AG09309 (cell line): ENCODE data around the gene CCNY.

Source experiments
- DNase-seq: peaks from one replicate; pipeline ENCODE4 v3.0.0-alpha.2; 2010; ENCODE audit warnings: low read depth
- H3K4me3 ChIP-seq: 2 replicates; pipeline ENCODE4 v1.5.1; 2011; ENCODE audit warnings: mild to moderate bottlenecking, low read depth, low read length, moderate library complexity; ENCODE audit not compliant: control insufficient read depth
- TF ChIP-seq, protein P1 (sequence below): IDR thresholded peaks from 2 replicates; pipeline ENCODE4 v1.5.1; 2011; ENCODE audit warnings: mild to moderate bottlenecking, low read depth, low read length, inconsistent platforms; ENCODE audit not compliant: insufficient read depth, control insufficient read depth; ENCODE audit errors: missing control alignments

Gene CCNY

DNA sequence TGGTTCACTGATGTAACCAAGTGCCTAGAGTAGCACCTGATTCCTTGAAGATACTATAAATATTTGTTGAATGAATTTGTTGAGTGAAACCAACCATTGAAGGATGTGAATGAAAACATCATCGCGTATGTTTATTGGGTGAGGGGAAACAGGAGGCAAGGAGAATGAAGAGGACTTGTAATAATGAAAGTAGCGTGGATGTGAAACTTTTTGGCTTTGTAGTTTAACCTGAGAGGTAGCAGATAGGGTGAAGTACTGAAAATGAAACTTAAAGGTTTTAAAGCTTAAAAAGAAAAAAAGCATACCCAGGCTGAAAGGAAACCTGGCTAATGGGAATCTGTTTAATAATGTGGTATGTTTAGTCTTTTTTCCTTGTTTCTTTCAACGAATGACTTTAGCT, 5.2 kb downstream of the CCNY start:
- no peak for DNase-seq
- H3K4me3 ChIP-seq: no peak overlapping the region
- TF ChIP-seq, protein P1, sequence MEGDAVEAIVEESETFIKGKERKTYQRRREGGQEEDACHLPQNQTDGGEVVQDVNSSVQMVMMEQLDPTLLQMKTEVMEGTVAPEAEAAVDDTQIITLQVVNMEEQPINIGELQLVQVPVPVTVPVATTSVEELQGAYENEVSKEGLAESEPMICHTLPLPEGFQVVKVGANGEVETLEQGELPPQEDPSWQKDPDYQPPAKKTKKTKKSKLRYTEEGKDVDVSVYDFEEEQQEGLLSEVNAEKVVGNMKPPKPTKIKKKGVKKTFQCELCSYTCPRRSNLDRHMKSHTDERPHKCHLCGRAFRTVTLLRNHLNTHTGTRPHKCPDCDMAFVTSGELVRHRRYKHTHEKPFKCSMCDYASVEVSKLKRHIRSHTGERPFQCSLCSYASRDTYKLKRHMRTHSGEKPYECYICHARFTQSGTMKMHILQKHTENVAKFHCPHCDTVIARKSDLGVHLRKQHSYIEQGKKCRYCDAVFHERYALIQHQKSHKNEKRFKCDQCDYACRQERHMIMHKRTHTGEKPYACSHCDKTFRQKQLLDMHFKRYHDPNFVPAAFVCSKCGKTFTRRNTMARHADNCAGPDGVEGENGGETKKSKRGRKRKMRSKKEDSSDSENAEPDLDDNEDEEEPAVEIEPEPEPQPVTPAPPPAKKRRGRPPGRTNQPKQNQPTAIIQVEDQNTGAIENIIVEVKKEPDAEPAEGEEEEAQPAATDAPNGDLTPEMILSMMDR: no peak

DNA sequence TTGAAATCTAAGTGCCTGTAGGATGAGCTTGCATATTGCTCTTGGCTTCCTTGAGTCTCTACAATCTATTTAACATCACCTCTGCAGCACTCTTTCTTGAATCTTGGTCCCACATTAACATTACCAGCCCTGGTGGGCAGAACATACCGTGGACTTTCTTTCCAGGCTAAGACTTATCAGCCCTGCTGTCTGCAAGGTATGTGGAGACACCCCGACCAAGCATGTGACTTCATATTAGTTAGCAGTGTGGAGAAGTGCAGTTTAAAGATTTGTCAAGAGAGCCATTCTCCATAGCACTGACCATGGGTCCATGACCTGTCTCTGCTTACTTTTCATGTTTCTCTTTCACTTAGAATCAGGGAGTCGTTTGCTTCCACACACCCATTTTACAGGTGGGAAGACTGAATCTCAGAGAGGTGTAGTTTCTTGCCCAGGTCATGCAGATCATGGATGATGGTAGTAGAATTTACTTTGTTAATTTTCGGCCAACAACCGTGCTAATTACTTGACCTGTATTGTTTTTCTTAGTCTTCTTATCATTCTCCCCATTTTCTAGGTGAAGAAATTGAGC, 6.0 kb downstream of the CCNY start:
- TF ChIP-seq, protein P1: no peak
- H3K4me3 ChIP-seq: no peak overlapping the region
- no peak for DNase-seq

DNA sequence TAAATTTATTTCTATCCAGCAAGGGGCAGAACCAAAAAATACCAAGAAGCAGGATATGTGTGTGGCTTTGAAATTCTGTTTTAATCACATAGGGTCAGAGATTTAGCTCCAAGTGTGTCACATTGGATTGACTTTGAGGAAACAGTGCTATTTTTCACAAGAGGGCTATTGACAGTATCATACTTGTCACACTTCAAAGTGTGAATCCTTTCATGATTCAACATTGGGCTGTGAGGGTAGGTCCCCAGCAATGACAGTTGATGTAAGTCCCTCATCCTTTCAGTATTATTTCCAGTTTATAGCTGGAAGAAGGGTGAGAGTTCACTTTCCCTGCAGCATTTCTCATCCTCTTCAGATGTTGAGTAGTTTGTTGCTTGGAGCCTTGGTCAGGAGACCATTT, 7.4 kb downstream of the CCNY start:
- no peak for DNase-seq
- no peak overlapping the region for H3K4me3 ChIP-seq
- TF ChIP-seq, protein P1: no peak

DNA sequence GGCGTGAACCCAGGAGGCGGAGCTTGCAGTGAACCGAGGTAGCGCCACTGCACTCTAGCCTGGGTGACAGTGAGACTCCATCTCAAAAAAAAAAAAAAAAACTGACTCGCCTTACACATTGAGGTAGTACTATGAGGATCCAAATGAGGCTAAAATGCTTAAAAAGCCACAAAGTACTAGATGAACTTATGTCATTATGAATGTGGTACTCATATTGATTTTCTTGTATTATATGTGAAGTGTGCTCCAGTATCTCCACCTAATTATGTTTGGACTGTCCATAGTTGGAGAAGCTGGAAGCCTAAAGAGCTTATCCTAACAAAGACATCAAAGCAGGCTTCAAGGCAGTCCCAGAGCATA, 9.1 kb downstream of the CCNY start:
- DNase-seq: no peak
- TF ChIP-seq, protein P1: no peak

DNA sequence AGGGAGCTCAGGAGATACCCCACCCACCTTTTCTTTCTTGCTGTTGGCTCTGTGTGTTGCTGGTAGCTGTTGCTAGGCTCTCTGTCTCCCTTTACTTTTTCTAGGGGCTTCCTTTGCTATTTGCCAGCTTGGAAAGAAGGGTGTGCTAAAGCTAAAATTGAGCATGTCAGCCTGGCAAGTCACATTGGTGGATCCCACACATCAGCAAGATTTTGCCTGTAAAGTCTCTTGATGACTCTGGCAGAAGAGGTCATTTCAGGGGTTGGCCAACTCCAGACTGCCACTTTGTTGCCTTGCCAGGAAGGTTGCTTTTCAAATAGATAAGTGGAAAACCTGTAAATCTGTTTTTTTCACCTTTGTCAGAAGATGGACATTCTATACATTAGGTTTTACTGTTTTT, 9.9 kb downstream of the CCNY start:
- TF ChIP-seq, protein P1: no peak
- no peak for DNase-seq
- no peak overlapping the region for H3K4me3 ChIP-seq

More for the DNA sequence above, 9.1 kb downstream of the CCNY start:
- H3K4me3 ChIP-seq: no peak overlapping the region

DNA sequence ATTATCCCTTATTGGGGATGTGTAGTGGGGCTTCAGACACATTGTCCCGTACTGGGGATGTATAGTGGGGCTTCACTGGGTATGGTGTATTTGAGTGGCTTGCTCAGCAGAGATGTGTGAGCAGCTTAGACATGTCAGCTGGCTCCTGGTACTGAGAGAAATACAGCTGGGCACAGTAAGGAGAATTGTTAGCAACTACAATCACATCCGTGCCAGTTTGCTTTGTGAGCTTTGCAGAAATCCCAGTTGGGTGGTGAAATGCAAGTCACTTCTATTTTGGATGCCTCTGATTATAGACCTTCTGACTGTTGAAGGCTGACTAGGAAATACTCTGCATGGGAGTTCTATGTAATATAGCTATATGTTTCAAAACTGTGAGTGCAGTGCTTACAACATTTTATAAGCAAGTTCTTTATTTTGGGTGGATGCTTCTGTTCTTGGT, 10.8 kb downstream of the CCNY start:
- DNase-seq: no peak
- TF ChIP-seq, protein P1: no peak
- no peak overlapping the region for H3K4me3 ChIP-seq
